HG02623 (cell line): Measurements from ENCODE around the gene UBE2Q2.
A peak's percentile ranks its signal among the peaks of the same experiment; 100 is the strongest.
"Not testable (repeated sequence)": the region's sequence is repeated elsewhere in the genome, so short reads cannot be mapped to it uniquely, and the experiment has no call there.

ENCODE experiments used
- ATAC-seq: cut with Tn5 transposase; IDR thresholded peaks from one replicate; pipeline ENCODE4 v1.9.1; 2021; ENCODE audit warnings: moderate library complexity; ENCODE audit not compliant: unreplicated experiment

UBE2Q2 gene

GRCh38 chr15:75823860-75824613 is 19.2 kb upstream of the UBE2Q2 start:
- no peak for ATAC-seq

- ATAC-seq = no peak
Measured at GRCh38 chr15:75827691-75828090, 15.6 kb upstream of the UBE2Q2 start.

GRCh38 chr15:75828429-75828828 is 14.8 kb upstream of the UBE2Q2 start:
- ATAC-seq = no peak

GRCh38 chr15:75830910-75831805 is 12.1 kb upstream of the UBE2Q2 start:
- no peak for ATAC-seq

GRCh38 chr15:75831806-75832102 is 11.5 kb upstream of the UBE2Q2 start:
- no peak for ATAC-seq

GRCh38 chr15:75832114-75832513 is 11.1 kb upstream of the UBE2Q2 start:
- ATAC-seq = no peak

- no peak for ATAC-seq
Measured at GRCh38 chr15:75834021-75834420, 9.2 kb upstream of the UBE2Q2 start.

- ATAC-seq = no peak
Measured at GRCh38 chr15:75835990-75836958, 7.0 kb upstream of the UBE2Q2 start.

- ATAC-seq = peak; percentile 90
Measured at GRCh38 chr15:75836959-75837334, 6.3 kb upstream of the UBE2Q2 start.

- no peak for ATAC-seq
Measured at GRCh38 chr15:75840659-75841058, 2.6 kb upstream of the UBE2Q2 start.

- ATAC-seq = no peak
Measured at GRCh38 chr15:75841626-75842025, 1.6 kb upstream of the UBE2Q2 start.

- peak; percentile 58 for ATAC-seq
Measured at GRCh38 chr15:75843678-75844581, 683 bp downstream of the UBE2Q2 start.

GRCh38 chr15:75844629-75845335 is 1.5 kb downstream of the UBE2Q2 start:
- no peak for ATAC-seq

GRCh38 chr15:75849167-75849566 is 5.9 kb downstream of the UBE2Q2 start:
- no peak for ATAC-seq

- ATAC-seq = no peak
Measured at GRCh38 chr15:75850708-75851107, 7.5 kb downstream of the UBE2Q2 start.

GRCh38 chr15:75851566-75851965 is 8.3 kb downstream of the UBE2Q2 start:
- ATAC-seq = not testable (repeated sequence)

- ATAC-seq = no peak
Measured at GRCh38 chr15:75857886-75858285, 14.6 kb downstream of the UBE2Q2 start.

GRCh38 chr15:75861750-75862402 is 18.6 kb downstream of the UBE2Q2 start:
- ATAC-seq = no peak

GRCh38 chr15:75862796-75863195 is 19.5 kb downstream of the UBE2Q2 start:
- ATAC-seq = no peak
